ENCODE results near the gene HOXA13.

Gene HOXA13

DNA sequence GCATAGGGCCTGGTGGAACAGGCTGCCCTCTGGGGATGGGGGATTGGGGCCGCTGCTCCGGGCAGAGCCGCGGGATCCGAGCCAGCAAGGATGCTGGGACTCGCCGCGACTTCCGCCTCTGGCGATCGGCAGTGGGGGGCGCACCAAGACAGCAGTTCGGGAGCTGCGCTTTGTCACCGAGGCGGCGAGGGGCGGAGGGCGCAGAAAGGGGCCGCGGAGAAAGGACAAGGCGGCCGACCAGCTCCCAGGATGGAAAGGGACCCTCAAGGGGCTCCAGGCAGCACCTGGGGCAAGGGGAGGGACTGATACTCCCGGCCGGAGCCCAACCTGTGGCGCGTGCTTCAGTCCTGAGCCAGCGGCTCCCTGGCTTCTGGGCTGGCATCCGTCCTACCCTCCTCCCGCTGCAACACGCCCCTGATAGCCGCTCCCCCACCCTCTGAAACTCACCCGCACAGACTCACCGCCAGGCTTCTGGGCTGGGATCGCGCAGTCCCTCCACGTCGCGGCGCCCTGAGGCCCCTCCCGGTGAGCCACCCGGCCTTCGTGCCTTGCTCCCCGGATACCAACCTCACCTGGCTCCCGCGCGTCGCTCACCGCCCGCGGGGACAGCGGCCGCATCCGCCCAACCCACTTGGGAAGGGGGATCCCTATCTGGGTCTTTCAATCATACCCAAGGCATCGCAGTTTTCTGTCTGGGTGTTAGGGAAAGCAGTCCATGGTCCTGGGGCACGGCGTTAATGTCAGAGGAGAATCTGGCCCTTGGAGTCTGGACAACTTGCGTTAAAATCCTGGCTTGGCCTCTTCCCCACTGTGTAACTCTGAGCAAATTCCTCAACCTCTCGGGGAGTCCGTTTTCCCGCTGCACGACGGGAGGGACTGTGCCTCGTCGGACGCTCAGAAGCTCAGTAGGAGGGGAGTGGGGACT is 35.8 kb upstream of the HOXA13 start:
- Histone ChIP-seq H3K9me3 (ENCODE audit: control extremely low read depth in 1 of 5, control insufficient read depth in 4 of 5, insufficient read depth in 2 of 5, low read depth in 1 of 5, low read length in 4 of 5) (no peaks in the 10 kb centered on the region), H3K4me3 (ENCODE audit: control insufficient read depth in 1 of 7, extremely low read depth in 1 of 7, insufficient read depth in 4 of 7, low read depth in 2 of 7, low read length in 6 of 7) (peak overlapping the region; percentile 13 to 68 (median 55)), H3K27me3 (replicated peaks in 2 of 5; ENCODE audit: control insufficient read depth in 4 of 5, insufficient read depth in 5 of 5, low read length in 4 of 5) (peaks cover 12 to 85% (median 51%) of the 10 kb centered on the region in 5 experiments), H3K27ac (ENCODE audit: insufficient read depth in 1 of 2, low read depth in 1 of 2, low read length in 2 of 2, poor library complexity in 1 of 2, severe bottlenecking in 2 of 2) (no peak overlapping the region), H3K4me1 (ENCODE audit: control extremely low read depth in 1 of 4, control insufficient read depth in 4 of 4, insufficient read depth in 4 of 4, low read length in 3 of 4) (peaks cover 0 to 15% (median 14%) of the 10 kb centered on the region in 4 experiments), H3K36me3 (ENCODE audit: control insufficient read depth in 4 of 4, insufficient read depth in 4 of 4, low read length in 3 of 4) (no peaks in the 10 kb centered on the region)
- ChIA-PET POLR2A (no interaction called here), CTCF (interaction anchor here (1.1 to 1.2 kb wide), 3 partner anchors 11 to 685 kb away, joined by 3 to 4 read pairs (median 3); no protein-coding TSS in a partner anchor)
- no peak for DNase-seq
- 7% methylated on average over 60 of the region's 66 CpGs for WGBS (ENCODE audit: insufficient coverage)

DNA sequence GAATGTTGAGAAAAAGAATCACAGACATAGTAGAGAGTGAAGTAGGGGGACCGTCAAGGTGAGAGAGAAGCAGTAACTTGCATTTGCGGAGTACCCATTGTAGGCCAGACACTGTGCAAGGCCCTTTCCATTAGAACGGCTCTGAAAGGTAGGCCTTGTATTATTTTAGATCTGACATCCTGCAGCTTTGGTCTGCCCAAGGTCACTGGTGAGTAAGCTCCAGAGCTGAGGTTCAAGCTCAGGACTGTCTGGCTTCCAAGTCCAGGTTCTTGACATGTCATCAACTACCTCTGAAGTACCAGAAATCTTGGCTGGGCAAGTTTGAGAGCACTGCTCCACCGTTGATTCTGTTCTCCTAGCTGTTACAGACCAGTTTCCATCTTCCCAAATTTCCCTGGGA is 29.6 kb upstream of the HOXA13 start:
- 96% methylated on average over 3 of the region's 4 CpGs for WGBS (ENCODE audit: insufficient coverage)
- Histone ChIP-seq H3K4me3 (ENCODE audit: control insufficient read depth in 1 of 7, extremely low read depth in 1 of 7, insufficient read depth in 4 of 7, low read depth in 2 of 7, low read length in 6 of 7) (no peak overlapping the region), H3K36me3 (ENCODE audit: control insufficient read depth in 4 of 4, insufficient read depth in 4 of 4, low read length in 3 of 4) (no peaks in the 10 kb centered on the region), H3K27me3 (replicated peaks in 2 of 5; ENCODE audit: control insufficient read depth in 4 of 5, insufficient read depth in 5 of 5, low read length in 4 of 5) (peaks cover 21 to 85% (median 37%) of the 10 kb centered on the region in 5 experiments), H3K9me3 (ENCODE audit: control extremely low read depth in 1 of 5, control insufficient read depth in 4 of 5, insufficient read depth in 2 of 5, low read depth in 1 of 5, low read length in 4 of 5) (no peaks in the 10 kb centered on the region), H3K4me1 (ENCODE audit: control extremely low read depth in 1 of 4, control insufficient read depth in 4 of 4, insufficient read depth in 4 of 4, low read length in 3 of 4) (peaks cover 0 to 7% (median 3%) of the 10 kb centered on the region in 4 experiments), H3K27ac (ENCODE audit: insufficient read depth in 1 of 2, low read depth in 1 of 2, low read length in 2 of 2, poor library complexity in 1 of 2, severe bottlenecking in 2 of 2) (no peak overlapping the region)
- ChIA-PET POLR2A (interaction anchor here (0.6 kb wide), 1 partner anchor 353 kb away, joined by 3 read pairs; no protein-coding TSS in a partner anchor), CTCF (no interaction called here)
- no peak for DNase-seq

DNA sequence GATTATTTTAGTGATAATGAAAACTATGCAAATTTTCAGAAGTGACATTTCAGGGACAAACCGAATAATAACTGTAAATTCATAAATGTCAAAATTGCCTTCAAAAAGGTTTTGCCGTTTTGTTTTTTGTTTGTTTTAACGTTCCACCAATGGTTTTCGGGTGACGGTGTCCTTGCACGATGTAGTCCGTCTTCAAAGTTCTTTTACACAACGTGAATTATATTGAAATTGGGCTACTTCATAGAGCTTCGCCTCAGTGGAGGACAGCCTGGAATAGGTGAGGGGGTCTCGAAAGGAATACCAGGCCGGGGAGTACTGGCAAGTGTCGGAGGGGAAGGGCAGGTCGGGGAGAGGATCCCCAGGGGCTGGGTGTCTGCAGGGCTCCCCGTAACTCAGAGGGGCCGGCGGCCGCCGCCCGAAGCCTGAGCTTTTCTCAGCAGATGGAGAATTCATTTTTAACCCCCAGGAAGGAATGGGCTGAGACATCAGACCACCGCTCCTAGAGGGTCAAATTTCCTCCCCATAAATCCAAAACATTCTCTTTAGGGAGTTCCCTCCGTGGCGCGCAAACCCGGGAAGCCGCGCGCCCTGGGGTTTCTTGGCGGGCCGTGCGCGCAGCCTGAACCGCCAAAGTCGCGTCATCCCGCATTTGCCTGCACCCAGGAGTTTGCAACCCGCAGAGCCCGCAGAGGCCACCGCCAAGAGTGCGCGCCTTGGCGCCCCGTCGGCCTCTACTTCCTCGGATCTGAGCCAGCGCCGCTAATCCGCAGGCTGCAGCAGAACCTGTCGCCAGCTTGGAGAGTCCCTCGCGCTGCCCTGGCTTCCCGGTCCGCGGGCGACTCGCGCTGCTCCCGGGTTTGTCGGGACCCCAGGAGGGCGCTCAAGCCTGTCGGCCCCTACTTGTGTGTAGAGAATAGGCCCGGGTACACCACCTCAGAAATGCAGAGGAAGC is 25.4 kb upstream of the HOXA13 start:
- no peak for DNase-seq
- 6% methylated on average over 50 of the region's 61 CpGs for WGBS (ENCODE audit: insufficient coverage)
- Histone ChIP-seq H3K27me3 (replicated peaks in 2 of 5; ENCODE audit: control insufficient read depth in 4 of 5, insufficient read depth in 5 of 5, low read length in 4 of 5) (peaks cover 42 to 100% (median 66%) of the 10 kb centered on the region in 5 experiments), H3K4me3 (ENCODE audit: control insufficient read depth in 1 of 7, extremely low read depth in 1 of 7, insufficient read depth in 4 of 7, low read depth in 2 of 7, low read length in 6 of 7) (no peak overlapping the region), H3K27ac (ENCODE audit: insufficient read depth in 1 of 2, low read depth in 1 of 2, low read length in 2 of 2, poor library complexity in 1 of 2, severe bottlenecking in 2 of 2) (no peak overlapping the region), H3K4me1 (ENCODE audit: control extremely low read depth in 1 of 4, control insufficient read depth in 4 of 4, insufficient read depth in 4 of 4, low read length in 3 of 4) (peaks cover 0 to 11% (median 7%) of the 10 kb centered on the region in 4 experiments), H3K9me3 (ENCODE audit: control extremely low read depth in 1 of 5, control insufficient read depth in 4 of 5, insufficient read depth in 2 of 5, low read depth in 1 of 5, low read length in 4 of 5) (no peaks in the 10 kb centered on the region), H3K36me3 (ENCODE audit: control insufficient read depth in 4 of 4, insufficient read depth in 4 of 4, low read length in 3 of 4) (no peaks in the 10 kb centered on the region)
- ChIA-PET POLR2A (no interaction called here), CTCF (interaction anchor here (1.6 kb wide), 1 partner anchor 30 kb away, joined by 3 read pairs; no protein-coding TSS in a partner anchor)

DNA sequence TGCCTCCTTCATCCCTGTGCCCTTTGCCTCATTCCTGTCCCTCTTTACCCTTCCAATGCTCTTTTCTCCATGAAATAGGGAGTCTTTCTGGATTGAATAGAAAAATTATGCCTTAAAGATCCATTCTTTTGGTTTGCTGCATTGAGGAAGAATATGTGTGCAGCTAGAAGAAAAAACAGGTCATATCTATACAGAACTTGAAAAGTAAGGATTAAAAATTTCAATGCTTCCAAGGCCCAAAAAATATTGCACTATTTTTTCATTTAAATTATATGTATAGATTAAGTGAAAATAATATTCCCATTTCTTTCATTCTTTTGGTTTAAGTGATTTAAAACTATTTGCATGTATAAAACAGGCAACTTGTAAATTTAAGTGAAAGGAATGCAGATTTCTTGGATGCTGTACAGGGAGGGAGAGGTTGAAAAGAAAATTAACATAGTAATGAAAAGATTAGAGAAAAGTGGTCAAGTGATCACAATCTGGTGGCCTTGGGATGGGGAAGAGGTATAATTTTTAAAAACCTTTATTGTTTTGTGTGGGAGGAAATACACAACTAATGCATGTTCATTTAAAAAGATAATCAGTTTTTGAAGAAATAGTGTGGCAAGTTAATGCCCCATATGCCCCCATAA is 24.2 kb upstream of the HOXA13 start:
- POLR2A ChIA-PET, result no interaction called here

DNA sequence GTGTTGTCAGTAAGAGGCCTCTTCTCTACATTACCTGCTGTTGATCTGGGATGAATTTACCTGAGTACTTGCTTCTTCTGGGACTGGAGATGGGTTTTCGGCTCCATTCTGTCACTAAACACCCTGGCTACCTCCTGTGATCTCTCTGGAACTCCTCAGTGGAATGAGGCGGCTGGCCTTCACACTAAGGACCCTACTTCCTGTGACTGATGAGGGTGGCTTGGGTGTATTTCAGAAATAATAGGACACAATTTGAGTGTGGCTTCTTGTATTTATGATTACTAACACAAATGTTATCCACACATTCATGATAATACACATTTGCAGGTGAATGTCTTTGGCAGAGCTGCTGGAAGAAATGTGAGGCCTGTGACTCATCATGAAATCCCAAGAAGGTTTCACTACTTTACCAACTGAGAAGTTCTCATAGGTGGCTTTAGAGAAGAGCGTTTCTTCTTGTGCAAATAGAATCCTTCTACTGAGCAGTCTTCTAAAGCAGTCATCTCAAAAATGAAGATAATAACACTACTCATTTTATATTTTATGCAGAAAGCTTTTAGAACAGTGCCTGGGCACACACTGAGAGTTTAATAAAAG is 21.4 kb upstream of the HOXA13 start:
- WGBS (ENCODE audit: insufficient coverage), result no CpG with 5 or more reads among the region's 3 CpGs
- ChIA-PET CTCF (interaction anchor here (3.3 kb wide), 1 partner anchor 14 kb away, joined by 13 read pairs; no protein-coding TSS in a partner anchor), POLR2A (no interaction called here)
- Histone ChIP-seq H3K27ac (ENCODE audit: insufficient read depth in 1 of 2, low read depth in 1 of 2, low read length in 2 of 2, poor library complexity in 1 of 2, severe bottlenecking in 2 of 2) (no peak overlapping the region), H3K9me3 (ENCODE audit: control extremely low read depth in 1 of 5, control insufficient read depth in 4 of 5, insufficient read depth in 2 of 5, low read depth in 1 of 5, low read length in 4 of 5) (no peaks in the 10 kb centered on the region), H3K27me3 (replicated peaks in 2 of 5; ENCODE audit: control insufficient read depth in 4 of 5, insufficient read depth in 5 of 5, low read length in 4 of 5) (peaks cover 35 to 94% (median 76%) of the 10 kb centered on the region in 5 experiments), H3K36me3 (ENCODE audit: control insufficient read depth in 4 of 4, insufficient read depth in 4 of 4, low read length in 3 of 4) (no peaks in the 10 kb centered on the region), H3K4me1 (ENCODE audit: control extremely low read depth in 1 of 4, control insufficient read depth in 4 of 4, insufficient read depth in 4 of 4, low read length in 3 of 4) (peaks cover 0 to 20% (median 11%) of the 10 kb centered on the region in 4 experiments), H3K4me3 (ENCODE audit: control insufficient read depth in 1 of 7, extremely low read depth in 1 of 7, insufficient read depth in 4 of 7, low read depth in 2 of 7, low read length in 6 of 7) (no peak overlapping the region)
- no peak for DNase-seq

More for the DNA sequence above, 24.2 kb upstream of the HOXA13 start:
- DNase-seq, result no peak
- peaks cover 0 to 18% (median 10%) of the 10 kb centered on the region in 4 experiments for H3K4me1 ChIP-seq (ENCODE audit: control extremely low read depth in 1 of 4, control insufficient read depth in 4 of 4, insufficient read depth in 4 of 4, low read length in 3 of 4)
- no peak overlapping the region for H3K4me3 ChIP-seq (ENCODE audit: control insufficient read depth in 1 of 7, extremely low read depth in 1 of 7, insufficient read depth in 4 of 7, low read depth in 2 of 7, low read length in 6 of 7)
- H3K36me3 ChIP-seq (ENCODE audit: control insufficient read depth in 4 of 4, insufficient read depth in 4 of 4, low read length in 3 of 4), result no peaks in the 10 kb centered on the region
- no peak overlapping the region for H3K27ac ChIP-seq (ENCODE audit: insufficient read depth in 1 of 2, low read depth in 1 of 2, low read length in 2 of 2, poor library complexity in 1 of 2, severe bottlenecking in 2 of 2)
- H3K9me3 ChIP-seq (ENCODE audit: control extremely low read depth in 1 of 5, control insufficient read depth in 4 of 5, insufficient read depth in 2 of 5, low read depth in 1 of 5, low read length in 4 of 5), result no peaks in the 10 kb centered on the region
- CTCF ChIA-PET, result interaction anchor here (1.0 to 3.3 kb wide), 5 partner anchors 11 to 28 kb away, joined by 3 to 13 read pairs (median 3); partner anchors contain the start of gene EVX1
- peaks cover 44 to 100% (median 75%) of the 10 kb centered on the region in 5 experiments for H3K27me3 ChIP-seq (replicated peaks in 2 of 5; ENCODE audit: control insufficient read depth in 4 of 5, insufficient read depth in 5 of 5, low read length in 4 of 5)

DNA sequence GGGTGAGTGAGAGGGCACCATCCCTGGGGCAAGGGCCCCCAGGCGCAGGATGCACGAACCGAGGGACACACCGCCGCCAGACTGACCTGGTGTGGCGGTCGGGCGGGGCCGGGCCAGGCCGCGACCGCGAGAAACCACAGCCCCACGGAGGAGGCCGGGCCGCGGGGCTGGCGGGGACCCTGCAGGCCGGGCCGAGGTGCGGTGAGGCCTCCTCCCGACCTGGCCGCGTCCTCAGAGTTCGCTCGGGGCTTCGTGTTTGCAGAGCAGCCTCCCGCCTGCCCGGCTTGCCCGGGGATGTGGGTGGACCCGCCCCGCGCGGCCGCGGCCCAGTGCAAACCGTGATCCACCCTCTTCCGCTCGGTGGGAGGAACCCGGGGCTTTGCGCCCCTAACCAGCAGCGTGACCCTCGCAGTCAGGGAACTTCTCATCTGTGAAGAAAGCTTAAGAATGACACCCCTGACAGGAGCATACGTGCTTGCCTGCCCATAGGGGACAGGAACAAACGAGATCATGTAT is 20.6 kb upstream of the HOXA13 start:
- peak overlapping the region in 1 of 7 experiments; percentile 28 for H3K4me3 ChIP-seq (ENCODE audit: control insufficient read depth in 1 of 7, extremely low read depth in 1 of 7, insufficient read depth in 4 of 7, low read depth in 2 of 7, low read length in 6 of 7)
- H3K4me1 ChIP-seq (ENCODE audit: control extremely low read depth in 1 of 4, control insufficient read depth in 4 of 4, insufficient read depth in 4 of 4, low read length in 3 of 4), result peaks cover 0 to 19% (median 10%) of the 10 kb centered on the region in 4 experiments
- H3K36me3 ChIP-seq (ENCODE audit: control insufficient read depth in 4 of 4, insufficient read depth in 4 of 4, low read length in 3 of 4), result no peaks in the 10 kb centered on the region
- H3K27ac ChIP-seq (ENCODE audit: insufficient read depth in 1 of 2, low read depth in 1 of 2, low read length in 2 of 2, poor library complexity in 1 of 2, severe bottlenecking in 2 of 2), result no peak overlapping the region
- no peaks in the 10 kb centered on the region for H3K9me3 ChIP-seq (ENCODE audit: control extremely low read depth in 1 of 5, control insufficient read depth in 4 of 5, insufficient read depth in 2 of 5, low read depth in 1 of 5, low read length in 4 of 5)
- CTCF ChIA-PET, result interaction anchor here (3.3 kb wide), 1 partner anchor 13 kb away, joined by 13 read pairs; no protein-coding TSS in a partner anchor
- H3K27me3 ChIP-seq (replicated peaks in 2 of 5; ENCODE audit: control insufficient read depth in 4 of 5, insufficient read depth in 5 of 5, low read length in 4 of 5), result peaks cover 35 to 94% (median 68%) of the 10 kb centered on the region in 5 experiments
- WGBS (ENCODE audit: insufficient coverage), result 5% methylated on average over 35 of the region's 45 CpGs
- POLR2A ChIA-PET, result no interaction called here
- DNase-seq, result no peak

All from common myeloid progenitor, CD34-positive (primary cell).